ENCODE measurements around the gene PPP3R1. TPM values are rescaled to one million over a fixed set of nuclear protein-coding genes. Genes with fewer than 3 reads are reported as not detected.
A peak's percentile ranks its signal among the peaks of the same experiment; 100 is the strongest.

PPP3R1 gene
- total and polyA plus RNA-seq, 9 of the 15 experiments (the other 6 are each of a cell fraction or from before 2014, with no cell fraction given) = 3.7 to 70.0 (median 24.8) TPM

GRCh38 chr2:68230241-68231060 lies 21.9 kb downstream of the PPP3R1 start:
- BruUV-seq (replicated peaks) = no TSS peak
- Histone ChIP-seq H3K4me3 (no peak overlapping the region), H3K4me1 (replicated peaks in 1 of 2; ENCODE audit: control insufficient read depth in 2 of 2, insufficient read depth in 2 of 2, low read length in 2 of 2) (peaks cover 9 to 15% of the 10 kb centered on the region in 2 experiments; a peak in 4 of 5 replicates), H3K9me3 (replicated peaks; ENCODE audit: control insufficient read depth, insufficient read depth, low read depth, low read length) (no peaks in the 10 kb centered on the region), H4K20me1 (replicated peaks; ENCODE audit: control insufficient read depth, insufficient read depth, low read length) (0 out of 2 replicates have a peak, but pooled peaks cover under 1% of the 10 kb centered on the region), H3K9ac (ENCODE audit: insufficient read depth in 1 of 2, low read depth in 2 of 2, low read length in 2 of 2) (peak overlapping the region in 1 of 2 experiments; percentile 18; a peak in 1 of 4 replicates), H3K9me1 (ENCODE audit: control insufficient read depth, insufficient read depth, low read length) (no peaks in the 10 kb centered on the region), H3K4me2 (ENCODE audit: insufficient read depth, low read length) (peak overlapping the region; percentile 28; the same call in 1 of the 2 replicates), H3K27me3 (ENCODE audit: control insufficient read depth in 2 of 2, insufficient read depth in 2 of 2, low read length in 2 of 2) (no peaks in the 10 kb centered on the region), H3K36me3 (ENCODE audit: control insufficient read depth, insufficient read depth, low read length) (peaks cover 13% of the 10 kb centered on the region), H3K27ac (ENCODE audit: extremely low read depth, low read depth, low read length) (peak overlapping the region; percentile 56; the same call in 1 of the 3 replicates), H2AFZ (ENCODE audit: low read depth, low read length) (no peak overlapping the region), H3K79me2 (ENCODE audit: control insufficient read depth, insufficient read depth, low read length) (peaks cover 98% of the 10 kb centered on the region)
- in situ Hi-C loops (cut with MboI) (no loop called here), intact Hi-C loops (cut with micrococcal nuclease) (loop anchor here (2.0 kb wide), 1 partner anchor 18 kb away; no protein-coding TSS in a partner anchor)
- ChIA-PET CTCF (ENCODE audit: low intra/inter-chr PET ratio) (interaction anchor here (1.1 kb wide), 1 partner anchor 14 kb away, joined by 3 read pairs; no protein-coding TSS in a partner anchor), POLR2A (interaction anchor here (1.2 to 1.9 kb wide), 2 partner anchors 12 to 13 kb away, joined by 5 read pairs; no protein-coding TSS in a partner anchor)
- ATAC-seq (peak; percentile 48), FAIRE-seq (no peak), DNase-seq (ENCODE audit: extremely low read depth in 1 of 4, low spot score in 3 of 4) (no peak)
- WGBS (ENCODE audit: insufficient coverage, low coverage, missing lambda C conversion rate) = 41% methylated on average over 5 of the region's 5 CpGs
- no peak for TF ChIP-seq ZNF174 (CRISPR knock-in tag; IDR thresholded peaks at IDR 0.05)
- TF ChIP-seq EP400 (IDR thresholded peaks at IDR 0.05) = 0 out of 2 replicates have a peak, but pooled peaks have one; percentile 22
- no peak for TF ChIP-seq BRCA1 (IDR thresholded peaks at IDR 0.05)
- TF ChIP-seq BRCA1 (CRISPR knock-in tag; IDR thresholded peaks at IDR 0.05) = no peak
- peak; percentile 48 for TF ChIP-seq SMARCA4 (IDR thresholded peaks at IDR 0.05)
- TF ChIP-seq PPARD (CRISPR knock-in tag; IDR thresholded peaks at IDR 0.05) = no peak
- TF ChIP-seq IRF2 (CRISPR knock-in tag; IDR thresholded peaks at IDR 0.05) = no peak
- no peak for TF ChIP-seq ZNF134 (CRISPR knock-in tag; conservative IDR thresholded peaks at IDR 0.05)
- TF ChIP-seq ARNT (IDR thresholded peaks at IDR 0.05) = peak in 1 of 2 experiments; percentile 39; a peak in 1 of 4 replicates
- no peak for TF ChIP-seq PCBP2 (IDR thresholded peaks at IDR 0.05; ENCODE audit: low read depth, low read length, poor library complexity, severe bottlenecking)
- TF ChIP-seq MEIS2 (IDR thresholded peaks at IDR 0.05; ENCODE audit: partially characterized antibody) = peak; percentile 38
- peak; percentile 61; the same call in 1 of the 2 replicates for TF ChIP-seq GTF2E2 (tag; IDR thresholded peaks at IDR 0.05)
- TF ChIP-seq UBTF (IDR thresholded peaks at IDR 0.05; ENCODE audit: borderline replicate concordance in 1 of 2, low read depth in 2 of 2, low read length in 2 of 2) = no peak
- no peak for TF ChIP-seq HSF4 (CRISPR knock-in tag; IDR thresholded peaks at IDR 0.05; ENCODE audit: borderline replicate concordance)
- peak; percentile 12 for TF ChIP-seq BRD9 (IDR thresholded peaks at IDR 0.05; ENCODE audit: low read depth, partially characterized antibody)
- no peak for TF ChIP-seq NFIC (IDR thresholded peaks at IDR 0.05)
- no peak for TF ChIP-seq FOXJ2 (tag; IDR thresholded peaks at IDR 0.05)
- TF ChIP-seq, protein P1, sequence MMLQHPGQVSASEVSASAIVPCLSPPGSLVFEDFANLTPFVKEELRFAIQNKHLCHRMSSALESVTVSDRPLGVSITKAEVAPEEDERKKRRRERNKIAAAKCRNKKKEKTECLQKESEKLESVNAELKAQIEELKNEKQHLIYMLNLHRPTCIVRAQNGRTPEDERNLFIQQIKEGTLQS (IDR thresholded peaks at IDR 0.05) = peak; percentile 64; the same call in 1 of the 2 replicates
- TF ChIP-seq, protein P1 (CRISPR knock-in tag; conservative IDR thresholded peaks at IDR 0.05) = no peak
- no peak for TF ChIP-seq TSC22D4 (tag; IDR thresholded peaks at IDR 0.05)
- 0 out of 2 replicates have a peak, but pooled peaks have one; percentile 40 for TF ChIP-seq ARID1B (IDR thresholded peaks at IDR 0.05)

Data from K562 (cell line).